MM.1S (cell line): ENCODE data around the gene IL6ST.

Source experiments
- CTCF ChIP-seq: fragments of 300-600 bp; sonication (generic); IDR thresholded peaks from 2 replicates; pipeline ENCODE4 v1.5.1; 2016; ENCODE audit warnings: antibody characterized with exemption, low read length, mixed read lengths
- EZH2 ChIP-seq: fragments of 300-600 bp; sonication (generic); optimal IDR thresholded peaks from 2 replicates; pipeline ENCODE3; 2017; ENCODE audit warnings: low read depth, mild to moderate bottlenecking, antibody characterized with exemption, low read length, mixed read lengths
- EZH2phosphoT487 ChIP-seq: fragments of 300-600 bp; sonication (generic); IDR thresholded peaks from 2 replicates; pipeline ENCODE4 v1.6.1; 2018; ENCODE audit warnings: antibody characterized with exemption, low read length

- TF ChIP-seq EZH2phosphoT487 (no peak), CTCF (no peak), EZH2 (no peak)
Observed at GRCh38 chr5:56037531-56038010, 42.8 kb upstream of the IL6ST start.
